GM03348 (cell line): ENCODE data around the gene EFL1.

Experiments used
- DNase-seq: peaks from one replicate; pipeline ENCODE4 v3.0.0; 2012; ENCODE audit warnings: low spot score

The EFL1 gene

DNA sequence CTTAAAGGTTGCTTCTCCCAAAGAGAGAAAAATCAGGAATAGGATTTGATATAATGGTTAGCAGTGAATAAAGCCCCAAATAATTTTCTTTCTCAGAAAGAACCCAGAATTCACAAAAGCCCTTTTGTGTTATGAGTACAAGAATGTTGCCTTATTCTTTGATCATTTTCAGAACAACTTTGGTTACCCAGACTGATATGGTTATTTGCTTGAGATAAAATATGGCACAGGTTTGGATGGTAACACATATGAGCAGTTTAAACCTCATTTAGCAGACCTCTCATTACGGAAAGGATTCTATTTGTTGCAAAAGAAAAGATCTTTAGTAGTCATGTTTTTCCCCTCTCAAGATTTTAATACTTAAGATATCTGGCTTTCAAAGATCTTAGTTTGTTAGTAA lies 111.9 kb downstream of the EFL1 start:
- no peak for DNase-seq

DNA sequence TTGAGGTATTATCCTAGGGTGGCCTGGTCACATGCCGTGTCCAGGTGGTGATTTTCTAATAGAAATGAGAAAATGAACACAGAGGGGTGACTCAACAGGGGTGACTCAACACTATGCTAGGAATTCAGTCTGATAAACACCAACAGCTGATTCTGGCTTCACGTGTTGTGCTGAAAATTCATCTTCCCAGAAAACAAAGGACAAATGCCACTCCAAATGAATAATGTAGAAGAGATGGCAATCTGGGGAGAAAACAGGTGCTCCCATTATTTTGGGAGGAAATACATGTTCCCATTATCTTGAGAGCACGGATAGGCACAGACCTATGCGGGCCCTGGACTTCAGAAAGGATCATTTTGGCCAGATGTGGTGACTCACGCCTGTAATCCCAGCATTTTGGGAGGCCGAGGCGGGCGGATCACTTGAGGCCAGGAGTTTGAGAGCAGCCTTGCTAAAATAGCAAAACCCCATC lies 115.5 kb downstream of the EFL1 start:
- DNase-seq = peak; percentile 73

DNA sequence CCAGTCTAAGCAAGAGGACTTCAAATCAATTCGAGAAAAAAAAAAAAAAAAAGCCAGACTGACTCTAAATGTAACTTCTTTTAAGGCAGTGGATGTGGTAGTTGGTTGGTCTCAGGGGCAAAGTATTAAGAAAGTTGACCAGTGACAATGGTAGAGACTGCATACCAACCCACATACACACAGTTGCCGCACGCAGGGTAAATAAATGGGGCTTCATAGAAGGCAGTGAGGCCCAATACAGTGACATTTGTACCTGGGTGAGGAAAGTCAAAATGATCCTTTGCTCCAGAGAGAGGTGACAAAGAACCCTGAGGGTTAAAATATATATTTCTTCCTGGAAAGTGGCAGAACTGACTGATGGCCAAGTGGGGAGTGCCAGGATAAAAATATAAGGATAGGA lies 116.0 kb downstream of the EFL1 start:
- DNase-seq = no peak

DNA sequence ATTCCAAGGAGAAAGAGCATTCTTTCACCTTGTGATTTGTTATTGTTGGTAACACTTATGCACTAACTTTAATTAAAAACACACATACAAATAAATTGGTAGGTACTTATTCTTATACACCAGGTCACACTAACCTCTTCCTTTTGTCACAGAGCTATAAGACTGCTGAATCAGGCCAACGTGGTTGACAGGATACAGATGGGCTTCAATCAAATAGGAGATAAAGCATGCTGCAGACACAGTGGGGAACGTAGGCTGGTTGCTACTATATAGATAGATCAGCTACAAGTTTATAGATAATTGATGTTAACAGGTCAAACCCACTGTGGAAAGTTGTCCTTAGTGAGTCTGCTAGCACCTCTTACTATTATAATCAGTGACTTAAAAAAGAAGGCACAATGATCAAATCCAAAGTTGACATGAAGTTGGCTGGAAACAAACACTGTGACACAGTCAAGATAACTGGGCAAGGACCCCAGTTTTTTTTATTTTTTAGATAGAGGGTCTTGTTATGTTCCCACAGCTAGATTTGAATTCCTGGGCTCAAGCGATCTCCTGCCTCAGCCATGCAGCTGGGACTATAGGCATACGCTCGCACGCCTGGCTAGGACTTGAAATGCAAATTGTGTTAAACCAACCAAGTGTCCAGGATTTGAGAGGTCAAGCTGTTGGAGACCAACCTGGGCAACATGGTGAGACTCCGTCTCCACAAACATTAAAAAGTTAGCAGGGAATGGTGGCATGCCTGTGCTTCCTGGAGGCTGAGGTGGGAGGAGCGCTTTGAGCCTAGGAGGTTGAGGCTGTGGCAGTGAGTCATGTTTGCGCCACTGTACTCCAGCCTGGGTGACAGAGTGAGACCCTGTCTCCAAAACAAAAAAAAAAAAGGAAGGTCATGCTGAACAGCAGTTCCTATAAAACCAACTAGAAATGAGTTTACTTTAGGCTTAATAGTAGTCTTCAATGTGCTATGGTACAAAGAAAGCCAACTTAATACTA lies 118.8 kb downstream of the EFL1 start:
- no peak for DNase-seq

DNA sequence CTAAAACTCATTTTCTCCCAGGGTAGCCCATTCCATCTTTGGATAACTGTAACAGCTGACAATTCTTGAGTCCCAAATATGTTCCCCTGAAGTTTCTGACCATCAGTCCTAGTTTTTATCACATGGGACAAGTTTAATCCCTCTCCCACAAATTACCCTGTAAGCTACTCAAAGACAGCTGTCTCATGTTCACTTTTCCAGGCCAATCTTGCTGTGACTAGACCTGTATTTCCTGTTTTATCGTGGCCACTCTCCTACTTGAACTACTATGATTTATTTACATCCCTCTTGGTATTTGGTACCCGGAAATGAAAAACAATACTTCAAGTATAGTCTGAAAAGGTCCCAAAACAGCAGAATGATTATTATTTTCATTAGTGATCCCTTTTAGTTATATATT lies 121.6 kb downstream of the EFL1 start:
- no peak for DNase-seq

DNA sequence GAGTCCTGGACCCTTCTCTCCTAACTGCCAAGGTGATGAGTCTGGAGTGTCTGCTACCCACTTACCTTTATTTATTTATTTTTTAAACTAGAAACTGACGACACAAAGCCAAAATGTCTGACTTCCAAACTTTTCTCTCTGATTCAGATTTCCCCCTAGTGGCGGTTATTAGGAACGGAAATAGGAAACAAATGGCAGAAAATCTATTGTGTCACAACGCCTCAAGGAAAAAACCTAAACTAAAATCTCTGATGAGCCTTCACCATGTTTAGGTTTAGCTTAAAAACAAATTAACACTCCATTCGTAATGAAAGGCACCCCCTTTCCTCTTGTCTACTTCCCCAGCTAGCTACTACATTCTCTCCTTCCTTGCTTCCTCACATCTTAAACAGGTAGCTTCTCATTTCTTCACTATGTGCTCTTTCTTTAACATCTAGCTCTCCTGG lies 122.7 kb downstream of the EFL1 start:
- DNase-seq = peak; percentile 44

DNA sequence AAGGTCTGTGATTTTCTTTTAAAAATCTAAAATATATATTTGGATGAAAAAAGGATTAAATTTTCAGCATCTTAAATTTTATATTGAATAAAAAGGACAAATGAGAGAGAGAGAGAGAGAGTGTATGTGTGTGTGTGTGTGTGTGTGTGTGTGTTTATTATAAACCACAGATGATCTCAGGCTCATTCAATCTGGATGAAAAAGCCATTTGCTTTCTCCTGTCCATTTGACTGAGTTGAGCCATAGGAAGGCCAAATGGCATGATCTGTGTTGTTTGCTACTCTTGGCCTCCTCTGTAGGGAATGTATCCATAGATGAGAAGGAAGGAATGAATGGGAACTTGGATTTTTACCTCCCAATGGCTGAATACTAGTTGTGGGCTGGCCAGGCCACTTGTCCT lies 124.2 kb downstream of the EFL1 start:
- DNase-seq = no peak

DNA sequence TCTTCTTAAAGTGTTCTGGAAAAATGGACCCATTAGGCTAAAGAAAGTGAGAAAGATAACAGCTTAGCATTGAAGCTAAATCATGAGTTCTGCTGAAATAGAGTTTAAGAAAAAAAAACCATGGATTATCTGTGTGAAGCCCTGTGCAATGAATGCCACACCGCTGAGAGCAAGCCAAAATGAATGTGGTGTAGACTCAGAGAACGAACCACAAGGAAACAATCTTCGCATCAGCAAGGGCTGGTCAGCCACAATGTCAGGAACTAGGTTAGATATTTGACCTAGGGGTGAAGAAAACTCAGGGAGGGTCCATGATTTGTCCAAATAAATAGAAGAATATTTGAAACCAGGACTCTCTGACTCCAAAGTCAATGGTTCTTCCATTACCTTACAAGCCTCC lies 125.3 kb downstream of the EFL1 start:
- DNase-seq = no peak

DNA sequence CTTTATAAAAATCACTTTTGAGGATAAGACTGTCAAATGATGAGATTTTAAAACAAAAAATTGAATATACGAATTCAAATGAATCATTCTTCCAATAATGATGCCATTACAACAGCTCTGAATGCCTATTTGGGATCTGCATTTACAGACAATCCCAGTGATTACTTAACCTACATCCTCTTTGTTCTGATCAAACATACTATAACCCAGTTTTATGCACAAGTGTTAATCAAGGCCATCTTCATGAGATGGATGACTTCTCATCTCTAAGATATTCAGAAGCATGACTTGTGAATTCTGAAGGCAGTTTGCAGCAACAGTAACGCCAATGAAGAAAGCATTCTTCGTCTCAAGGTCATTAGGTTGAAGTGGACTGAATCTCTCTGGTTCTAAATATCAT lies 126.4 kb downstream of the EFL1 start:
- no peak for DNase-seq

DNA sequence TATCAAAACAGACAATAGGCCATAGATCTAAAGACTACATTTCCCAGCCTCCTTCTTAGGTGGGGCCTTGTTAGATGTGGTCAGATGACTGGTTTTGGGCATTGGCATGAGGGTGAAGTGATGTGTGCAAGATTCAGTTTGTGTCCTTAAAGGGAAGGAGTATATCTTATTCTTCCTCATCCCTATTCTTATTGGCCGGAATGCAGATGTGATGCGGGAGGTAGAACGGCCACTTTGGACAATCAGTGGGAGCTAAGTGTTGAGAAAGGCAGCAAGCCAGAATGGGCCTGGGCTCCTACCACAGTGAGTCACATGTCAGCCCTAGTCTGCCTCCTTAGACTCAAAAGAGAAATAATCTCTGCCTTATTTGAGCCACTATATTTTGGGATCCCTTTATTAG lies 126.9 kb downstream of the EFL1 start:
- DNase-seq = no peak

DNA sequence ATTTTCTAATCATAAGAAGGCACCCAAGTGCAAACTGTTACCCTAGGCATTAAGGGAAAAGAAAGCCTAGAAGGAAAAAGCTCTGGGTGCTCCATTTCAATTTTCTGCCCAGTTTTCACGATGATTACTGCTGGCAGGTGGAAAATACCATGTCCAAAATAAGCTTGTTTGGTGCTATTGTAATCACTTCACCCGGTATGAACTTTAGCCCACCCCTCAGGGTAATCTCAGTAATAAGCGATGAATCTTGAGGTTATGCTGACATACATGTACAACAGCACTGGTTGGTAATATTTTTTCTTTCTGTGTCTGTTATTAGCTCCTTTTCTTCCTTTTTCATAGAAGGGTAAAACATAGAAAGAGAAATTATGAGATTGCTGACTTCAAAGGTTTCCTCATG lies 128.1 kb downstream of the EFL1 start:
- no peak for DNase-seq

DNA sequence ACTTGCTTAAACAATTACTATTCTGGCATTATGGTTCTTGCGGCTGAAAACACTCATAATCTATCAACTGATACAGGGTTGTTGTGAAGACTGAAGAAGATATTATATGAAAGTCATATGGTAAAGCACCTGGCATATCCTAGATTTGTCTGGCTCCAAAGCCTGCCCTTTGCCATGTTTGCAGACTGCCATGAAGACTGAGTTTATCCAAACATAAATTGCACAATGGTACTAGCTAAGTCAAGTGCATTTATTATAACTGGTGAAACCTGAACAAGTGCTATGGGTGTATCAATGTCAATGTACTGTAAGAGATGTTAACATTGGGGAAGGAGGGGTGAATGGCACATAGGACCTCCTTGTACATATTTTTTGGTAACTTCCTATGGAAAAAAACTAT lies 129.3 kb downstream of the EFL1 start:
- DNase-seq = no peak

DNA sequence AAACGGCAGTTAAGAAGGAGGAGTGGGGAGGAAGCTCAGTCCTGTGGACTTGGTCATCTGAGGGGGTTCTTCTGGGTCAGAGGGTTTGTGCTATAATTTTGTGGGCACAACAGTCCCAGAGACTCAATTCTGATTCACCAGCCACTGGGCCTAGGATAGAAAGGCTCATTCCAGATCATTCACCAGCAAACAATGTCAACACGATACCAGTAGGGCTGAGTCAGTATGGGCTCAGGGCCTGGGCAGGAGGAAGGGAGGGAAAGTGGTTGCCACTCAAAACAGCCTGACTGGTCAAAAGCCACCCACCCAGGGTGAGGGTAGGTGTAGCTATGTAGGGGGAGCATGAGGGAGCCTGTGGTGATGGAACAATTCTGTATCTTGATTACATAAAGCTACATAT lies 129.8 kb downstream of the EFL1 start:
- DNase-seq = peak; percentile 80

DNA sequence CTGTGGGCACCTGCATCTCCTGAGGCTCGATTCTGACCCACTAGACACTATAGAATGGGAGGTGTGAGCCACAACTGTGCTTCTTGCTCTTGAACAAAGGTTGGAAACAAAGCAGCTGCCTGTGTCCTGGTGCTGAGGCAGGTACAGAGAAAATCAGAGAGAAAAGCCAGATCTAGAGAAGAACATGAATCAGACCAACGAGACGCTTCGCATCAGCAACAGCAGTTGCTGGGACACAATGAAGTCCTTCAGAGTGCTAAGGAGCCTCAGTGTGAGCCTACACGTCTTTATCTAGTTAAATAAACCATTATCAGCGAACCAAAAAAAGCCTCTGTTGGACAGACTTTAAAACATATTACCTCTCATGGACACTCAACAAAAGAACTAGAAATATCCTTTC lies 130.4 kb downstream of the EFL1 start:
- DNase-seq = no peak

DNA sequence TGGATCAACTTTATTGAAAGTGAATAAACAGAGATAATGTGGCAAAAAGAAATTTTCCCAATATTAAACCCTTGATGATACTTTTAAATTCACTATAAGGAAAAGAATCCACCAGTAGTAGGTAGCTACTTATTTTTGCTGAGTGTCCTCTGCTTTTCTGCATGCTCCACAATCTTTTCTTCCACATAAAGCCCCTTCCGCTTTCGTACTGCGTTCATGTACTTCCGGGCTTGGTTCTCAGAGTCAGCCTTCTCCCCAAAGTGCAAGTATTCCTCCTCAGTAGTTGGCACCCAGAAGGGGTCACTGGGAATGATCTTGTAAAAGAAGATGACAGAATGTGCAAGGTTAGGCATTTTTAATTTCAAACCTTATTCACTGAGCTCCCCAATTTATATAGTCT lies 132.3 kb downstream of the EFL1 start:
- DNase-seq = no peak

DNA sequence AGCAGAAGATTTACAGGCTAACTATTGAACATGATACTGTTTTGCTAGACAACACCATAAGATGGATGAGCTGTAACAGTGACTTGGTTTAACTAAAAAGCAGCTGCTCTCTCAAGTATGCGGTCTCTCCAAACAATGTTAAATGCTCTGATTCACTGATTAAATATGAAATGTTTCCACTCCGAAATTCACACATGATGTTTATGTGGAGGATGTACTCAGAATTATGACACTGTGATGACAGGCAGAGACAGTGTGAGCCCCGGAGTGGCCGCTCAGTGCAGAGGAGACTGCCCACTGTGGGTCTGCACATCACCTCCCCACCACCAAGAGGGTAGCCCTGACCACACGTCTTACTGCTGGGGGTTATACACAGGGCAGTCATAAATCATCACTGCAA lies 132.8 kb downstream of the EFL1 start:
- DNase-seq = peak; percentile 87

DNA sequence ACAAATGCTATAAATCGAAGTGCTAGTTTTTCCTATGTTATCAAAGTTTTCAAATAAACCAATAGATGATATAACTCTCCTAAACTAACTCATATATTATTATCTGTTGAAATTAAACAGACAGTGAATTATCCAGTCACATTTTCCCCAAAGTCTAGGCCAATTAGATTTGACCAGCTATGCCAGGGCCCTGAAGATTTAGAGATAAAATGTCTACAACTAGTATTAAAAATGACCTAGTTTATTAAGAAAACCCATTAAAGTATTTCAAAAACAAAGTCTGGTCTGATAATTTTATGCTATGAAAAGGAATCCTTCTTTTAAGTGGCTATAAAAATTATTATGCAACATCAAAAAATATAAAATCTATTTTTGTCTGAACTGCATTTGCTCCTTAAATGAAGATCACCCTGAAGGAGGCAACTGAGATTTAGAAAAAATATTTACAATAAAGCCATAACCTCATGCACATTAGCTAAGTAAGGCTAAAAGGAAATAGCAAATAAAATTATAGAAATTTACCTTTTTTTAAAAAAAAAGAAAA lies 133.3 kb downstream of the EFL1 start:
- DNase-seq = no peak

DNA sequence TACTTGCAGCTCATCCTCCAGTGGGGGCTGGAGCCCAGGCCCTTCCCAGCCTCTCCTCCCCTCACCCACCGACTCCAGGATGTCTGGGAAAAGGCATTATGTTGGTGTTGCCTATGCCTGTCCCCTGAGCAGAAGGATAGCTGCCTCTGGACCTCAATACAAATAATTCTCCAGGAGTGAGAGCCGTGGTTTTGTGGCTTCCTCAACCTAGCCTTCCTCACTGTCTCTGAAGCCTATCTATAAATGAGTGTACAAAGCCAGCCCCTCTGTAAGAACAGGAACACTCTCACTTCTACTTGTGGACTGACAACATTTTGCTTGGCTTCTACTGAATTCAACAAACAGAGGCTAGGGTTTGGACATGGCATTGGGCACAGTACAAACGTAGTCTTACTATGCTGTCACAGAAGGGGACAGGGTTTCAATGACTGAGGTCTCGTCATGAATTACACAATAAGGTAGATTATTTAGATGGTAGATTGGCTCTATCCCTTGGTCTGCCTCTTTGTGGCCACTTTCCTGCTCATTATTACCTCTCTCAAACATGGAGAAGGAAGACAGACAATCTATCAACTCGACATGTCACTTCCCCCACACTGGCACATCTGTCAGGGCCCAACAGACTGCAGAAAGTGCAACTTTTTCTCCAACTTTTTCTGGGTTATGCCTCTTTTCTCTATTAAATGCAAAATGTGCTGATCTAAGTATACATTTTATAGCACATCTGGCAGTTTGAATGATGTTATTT lies 134.0 kb downstream of the EFL1 start:
- DNase-seq = no peak

DNA sequence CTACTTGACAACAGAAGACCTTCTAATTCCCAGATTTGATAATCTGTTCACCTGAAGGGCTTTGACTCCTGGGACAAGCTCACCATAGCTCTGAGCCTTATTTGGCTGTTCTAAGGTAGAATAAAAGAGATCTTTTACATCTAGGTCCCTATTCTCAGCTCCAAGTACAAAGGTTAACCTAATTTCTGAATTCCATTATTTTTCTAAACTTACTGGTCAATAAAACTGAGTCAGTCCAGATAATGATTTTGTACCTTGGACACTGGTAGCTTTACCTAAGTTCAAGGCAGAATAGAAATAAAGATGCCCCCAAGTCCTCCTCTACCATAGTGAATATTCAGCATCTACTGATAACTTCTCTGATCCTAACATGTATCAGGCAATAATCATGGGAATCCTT lies 135.0 kb downstream of the EFL1 start:
- DNase-seq = no peak

DNA sequence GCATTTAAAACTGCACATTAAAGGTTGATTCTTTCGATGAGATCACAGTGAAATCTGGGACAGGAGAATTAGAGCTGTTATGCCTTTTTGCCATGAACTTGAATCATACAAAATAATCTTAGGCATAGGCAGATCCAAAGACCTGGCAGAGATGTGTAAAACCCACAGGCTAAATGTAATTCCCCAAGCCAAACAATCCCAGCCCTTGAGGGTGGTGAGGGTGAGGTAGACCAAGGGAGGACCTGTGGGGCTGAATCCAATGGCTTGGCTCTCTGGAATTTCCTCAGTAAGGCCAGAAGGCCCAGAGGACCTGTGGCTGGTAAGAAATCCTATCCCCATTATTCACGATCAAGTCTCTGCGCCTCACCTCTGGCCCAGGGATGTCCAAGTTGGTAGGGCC lies 136.2 kb downstream of the EFL1 start:
- DNase-seq = no peak

DNA sequence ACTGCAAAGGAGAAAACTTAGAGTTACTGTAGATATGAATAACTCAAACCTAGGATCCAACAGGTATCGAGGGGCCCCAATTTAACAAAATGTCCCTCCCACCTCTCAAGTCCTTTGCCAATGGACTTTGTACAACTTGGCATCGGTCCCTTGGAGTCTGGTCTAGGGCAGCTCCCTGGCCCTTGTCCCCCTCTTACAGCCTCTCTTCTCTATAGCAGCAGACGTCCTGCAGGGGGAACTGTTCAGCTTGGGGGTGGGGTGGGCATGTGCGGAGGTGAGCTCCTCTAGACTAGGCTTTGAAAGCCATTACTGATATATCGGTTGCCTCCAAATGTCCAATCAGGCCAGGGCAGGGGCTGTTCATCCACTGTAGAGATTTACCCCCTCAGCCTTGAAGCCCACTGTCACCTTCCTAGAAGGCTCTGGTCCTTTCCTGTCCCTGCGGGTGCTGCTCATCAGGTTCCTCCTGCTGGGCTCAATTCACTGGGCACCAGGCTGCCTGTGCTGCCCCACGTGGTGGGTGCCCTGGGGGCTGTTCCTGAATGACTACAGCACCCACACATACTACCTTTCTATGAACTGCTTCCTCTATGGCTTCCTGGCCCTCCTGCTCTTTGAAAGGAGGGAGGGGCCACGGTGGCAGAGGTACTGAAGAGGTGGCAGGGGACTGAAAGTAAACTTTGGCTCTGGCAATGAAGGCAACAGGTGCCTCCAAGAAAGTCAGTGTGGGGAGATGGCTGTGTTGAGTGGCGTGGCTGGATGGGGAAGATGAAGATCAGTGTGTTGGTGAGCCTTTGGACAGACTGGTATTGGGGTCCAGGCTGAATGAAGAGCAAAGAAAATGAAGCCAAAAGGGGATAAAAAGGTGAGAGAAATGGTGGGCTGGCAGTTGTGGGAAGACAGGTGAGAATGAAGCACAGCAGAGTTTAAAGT lies 137.9 kb downstream of the EFL1 start:
- DNase-seq = no peak
